Neutrophil (primary cell): Measurements from ENCODE around the gene LRRC71.

Experiments
- H3K27ac ChIP-seq: fragments of 200-600 bp; sonication (generic); 2 replicates; pipeline ENCODE4 v1.5.1; 2016; ENCODE audit warnings: mild to moderate bottlenecking, moderate library complexity
- H3K27me3 ChIP-seq: fragments of 200-600 bp; sonication (generic); 2 replicates; pipeline ENCODE4 v1.6.0; 2016; ENCODE audit warnings: mild to moderate bottlenecking
- H3K36me3 ChIP-seq: fragments of 200-600 bp; sonication (generic); 2 replicates; pipeline ENCODE4 v1.5.1; 2017
- H3K4me1 ChIP-seq, 2 experiments: fragments of 200-600 bp in 1 of 2; sonication (generic) in 1 of 2; 1 replicate in 1 of 2; 2 replicates in 1 of 2; pipeline versions ENCODE4 v1.5.1 to v1.6.1; 2013 to 2016; ENCODE audit warnings: low read depth in 1 of 2, low read length in 1 of 2, mild to moderate bottlenecking in 1 of 2, moderate library complexity in 1 of 2; ENCODE audit not compliant: control insufficient read depth in 1 of 2, insufficient read depth in 1 of 2
- H3K4me3 ChIP-seq, 2 experiments: fragments of 200-600 bp in 1 of 2; sonication (generic) in 1 of 2; 1 replicate in 1 of 2; 2 replicates in 1 of 2; pipeline ENCODE4 v1.5.1; 2013 to 2016; ENCODE audit warnings: low read depth in 1 of 2, low read length in 1 of 2, mild to moderate bottlenecking in 1 of 2, moderate library complexity in 1 of 2
- H3K9me3 ChIP-seq: fragments of 200-600 bp; sonication (generic); 2 replicates; pipeline ENCODE4 v1.5.1; 2016
- TF ChIP-seq, protein P1 (sequence below): fragments of 200-600 bp; sonication (generic); IDR thresholded peaks from 2 replicates; pipeline ENCODE4 v1.5.1; 2016; ENCODE audit warnings: antibody characterized with exemption

The LRRC71 gene

GRCh38 chr1:156963621-156964020, 43.2 kb downstream of the LRRC71 start:
- no peaks in the 10 kb centered on the region for H3K27me3 ChIP-seq
- H3K36me3 ChIP-seq, result peaks cover 32% of the 10 kb centered on the region
- TF ChIP-seq, protein P1, sequence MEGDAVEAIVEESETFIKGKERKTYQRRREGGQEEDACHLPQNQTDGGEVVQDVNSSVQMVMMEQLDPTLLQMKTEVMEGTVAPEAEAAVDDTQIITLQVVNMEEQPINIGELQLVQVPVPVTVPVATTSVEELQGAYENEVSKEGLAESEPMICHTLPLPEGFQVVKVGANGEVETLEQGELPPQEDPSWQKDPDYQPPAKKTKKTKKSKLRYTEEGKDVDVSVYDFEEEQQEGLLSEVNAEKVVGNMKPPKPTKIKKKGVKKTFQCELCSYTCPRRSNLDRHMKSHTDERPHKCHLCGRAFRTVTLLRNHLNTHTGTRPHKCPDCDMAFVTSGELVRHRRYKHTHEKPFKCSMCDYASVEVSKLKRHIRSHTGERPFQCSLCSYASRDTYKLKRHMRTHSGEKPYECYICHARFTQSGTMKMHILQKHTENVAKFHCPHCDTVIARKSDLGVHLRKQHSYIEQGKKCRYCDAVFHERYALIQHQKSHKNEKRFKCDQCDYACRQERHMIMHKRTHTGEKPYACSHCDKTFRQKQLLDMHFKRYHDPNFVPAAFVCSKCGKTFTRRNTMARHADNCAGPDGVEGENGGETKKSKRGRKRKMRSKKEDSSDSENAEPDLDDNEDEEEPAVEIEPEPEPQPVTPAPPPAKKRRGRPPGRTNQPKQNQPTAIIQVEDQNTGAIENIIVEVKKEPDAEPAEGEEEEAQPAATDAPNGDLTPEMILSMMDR, result no peak
- peak overlapping the region; percentile 72 to 75 for H3K4me3 ChIP-seq
- H3K9me3 ChIP-seq, result no peaks in the 10 kb centered on the region
- H3K27ac ChIP-seq, result peak overlapping the region; percentile 87
- H3K4me1 ChIP-seq, result peaks cover 36% of the 10 kb centered on the region in 2 experiments

DNA sequence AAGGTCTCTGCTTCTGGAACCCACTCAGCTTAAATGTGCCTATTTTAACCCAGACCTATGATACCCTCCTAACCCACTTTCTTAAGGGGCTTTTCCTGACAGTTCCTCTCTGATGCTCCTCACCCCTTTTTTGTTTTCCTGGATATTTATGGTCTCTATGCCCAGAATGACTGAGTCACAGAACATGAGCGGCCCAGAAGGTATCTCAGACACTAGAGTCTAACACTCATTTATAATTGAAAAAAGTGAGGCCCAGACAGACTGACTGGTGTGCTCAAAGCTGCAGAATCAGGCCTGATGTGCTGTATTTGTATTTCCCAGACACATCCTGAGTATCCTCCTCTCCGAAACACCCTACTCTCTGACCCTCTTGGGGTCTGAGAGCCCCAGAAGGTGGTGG, 44.0 kb downstream of the LRRC71 start:
- TF ChIP-seq, protein P1, result no peak
- H3K4me1 ChIP-seq, result peaks cover 36% of the 10 kb centered on the region in 2 experiments
- H3K27me3 ChIP-seq, result no peaks in the 10 kb centered on the region
- H3K36me3 ChIP-seq, result peaks cover 24% of the 10 kb centered on the region
- H3K4me3 ChIP-seq, result no peak overlapping the region
- H3K9me3 ChIP-seq, result no peaks in the 10 kb centered on the region
- H3K27ac ChIP-seq, result peak overlapping the region; percentile 87

- Histone ChIP-seq H3K9me3 (no peaks in the 10 kb centered on the region), H3K4me3 (no peak overlapping the region), H3K4me1 (peaks cover 2 to 3% of the 10 kb centered on the region in 2 experiments), H3K36me3 (no peaks in the 10 kb centered on the region), H3K27ac (no peak overlapping the region), H3K27me3 (no peaks in the 10 kb centered on the region)
- TF ChIP-seq, protein P1, result no peak
These were observed 49.1 kb downstream of the LRRC71 start for GRCh38 chr1:156969496-156969895.

DNA sequence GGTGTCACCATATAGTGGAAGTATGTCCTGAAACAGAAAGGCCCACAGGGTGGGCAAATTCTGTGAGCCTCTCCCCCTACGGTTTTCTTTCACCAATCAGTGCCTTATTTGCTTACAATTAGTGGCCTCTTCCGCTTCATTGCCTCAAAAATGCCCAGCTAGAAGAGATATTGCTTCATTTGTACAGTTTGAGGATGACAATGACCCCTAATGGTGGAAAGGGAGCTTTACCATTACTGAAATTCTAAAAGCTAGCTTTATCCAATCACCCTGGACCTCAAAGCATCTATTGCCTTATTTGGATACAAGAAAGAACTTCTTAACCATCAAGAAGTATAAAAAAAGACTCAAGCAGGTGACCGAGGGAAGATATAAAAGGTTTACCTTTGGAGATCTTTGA, 49.6 kb downstream of the LRRC71 start:
- Histone ChIP-seq H3K4me1 (no peaks in the 10 kb centered on the region), H3K9me3 (no peaks in the 10 kb centered on the region), H3K27ac (no peak overlapping the region), H3K36me3 (no peaks in the 10 kb centered on the region), H3K27me3 (no peaks in the 10 kb centered on the region), H3K4me3 (no peak overlapping the region)
- TF ChIP-seq, protein P1, result no peak

DNA sequence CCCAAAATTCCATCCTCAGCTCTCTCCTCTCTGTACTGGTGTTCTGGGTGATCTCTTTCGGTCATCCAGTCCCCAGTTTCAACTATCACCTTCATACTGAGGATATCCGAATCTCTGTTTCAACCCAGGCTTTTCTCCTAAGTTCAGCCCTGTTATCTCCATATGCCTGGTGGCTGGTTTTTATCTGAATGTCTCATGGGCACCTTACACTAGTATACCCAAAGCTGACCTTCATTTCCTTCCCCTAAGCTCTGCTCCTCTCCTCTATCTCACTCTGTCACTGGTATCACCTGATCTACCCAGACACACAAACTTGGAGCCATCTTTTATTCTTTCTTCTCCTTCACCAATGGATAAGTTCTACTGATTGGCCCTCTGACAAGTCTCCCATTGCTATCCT, 53.0 kb downstream of the LRRC71 start:
- no peak overlapping the region for H3K4me3 ChIP-seq
- no peaks in the 10 kb centered on the region for H3K27me3 ChIP-seq
- no peaks in the 10 kb centered on the region for H3K4me1 ChIP-seq
- H3K27ac ChIP-seq, result no peak overlapping the region
- TF ChIP-seq, protein P1, result no peak
- no peaks in the 10 kb centered on the region for H3K36me3 ChIP-seq
- no peaks in the 10 kb centered on the region for H3K9me3 ChIP-seq

GRCh38 chr1:156975084-156975483, 54.7 kb downstream of the LRRC71 start:
- Histone ChIP-seq H3K27ac (no peak overlapping the region), H3K4me3 (no peak overlapping the region), H3K4me1 (no peaks in the 10 kb centered on the region), H3K9me3 (no peaks in the 10 kb centered on the region), H3K36me3 (no peaks in the 10 kb centered on the region), H3K27me3 (no peaks in the 10 kb centered on the region)
- TF ChIP-seq, protein P1, result no peak
